ENCODE results near the gene ZMYM2. TPM values are rescaled to one million over a fixed set of nuclear protein-coding genes. Genes with fewer than 3 reads are reported as not detected.

ZMYM2 gene
- total RNA-seq, 6 donors from 2014 or later, result 36.8 to 101 (median 59.4) TPM

- no peaks in the 10 kb centered on the region for H3K4me1 ChIP-seq
- WGBS, 2 donors, result 29 to 37% methylated on average over 7 to 8 of the region's 8 CpGs
- H3K4me3 ChIP-seq, result no peak overlapping the region
- H3K27ac ChIP-seq, result no peak overlapping the region
- H3K27me3 ChIP-seq, result peaks cover 0 to 2% (median 0%) of the 10 kb centered on the region in 4 donors
- no peaks in the 10 kb centered on the region for H3K36me3 ChIP-seq
- no peak for DNase-seq
- ATAC-seq (ENCODE audit: low FRiP score in 2 of 2), result no peak
- H3K9me3 ChIP-seq, result no peaks in the 10 kb centered on the region
- TF ChIP-seq, protein P1, sequence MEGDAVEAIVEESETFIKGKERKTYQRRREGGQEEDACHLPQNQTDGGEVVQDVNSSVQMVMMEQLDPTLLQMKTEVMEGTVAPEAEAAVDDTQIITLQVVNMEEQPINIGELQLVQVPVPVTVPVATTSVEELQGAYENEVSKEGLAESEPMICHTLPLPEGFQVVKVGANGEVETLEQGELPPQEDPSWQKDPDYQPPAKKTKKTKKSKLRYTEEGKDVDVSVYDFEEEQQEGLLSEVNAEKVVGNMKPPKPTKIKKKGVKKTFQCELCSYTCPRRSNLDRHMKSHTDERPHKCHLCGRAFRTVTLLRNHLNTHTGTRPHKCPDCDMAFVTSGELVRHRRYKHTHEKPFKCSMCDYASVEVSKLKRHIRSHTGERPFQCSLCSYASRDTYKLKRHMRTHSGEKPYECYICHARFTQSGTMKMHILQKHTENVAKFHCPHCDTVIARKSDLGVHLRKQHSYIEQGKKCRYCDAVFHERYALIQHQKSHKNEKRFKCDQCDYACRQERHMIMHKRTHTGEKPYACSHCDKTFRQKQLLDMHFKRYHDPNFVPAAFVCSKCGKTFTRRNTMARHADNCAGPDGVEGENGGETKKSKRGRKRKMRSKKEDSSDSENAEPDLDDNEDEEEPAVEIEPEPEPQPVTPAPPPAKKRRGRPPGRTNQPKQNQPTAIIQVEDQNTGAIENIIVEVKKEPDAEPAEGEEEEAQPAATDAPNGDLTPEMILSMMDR (IDR thresholded peaks at IDR 0.05), result no peak
- TF ChIP-seq POLR2A (IDR thresholded peaks at IDR 0.05) (no peak), POLR2AphosphoS5 (IDR thresholded peaks at IDR 0.05) (no peak), EP300 (IDR thresholded peaks at IDR 0.05) (no peak)
Observed at GRCh38 chr13:20101467-20102316, 143.2 kb downstream of the ZMYM2 start.

DNA sequence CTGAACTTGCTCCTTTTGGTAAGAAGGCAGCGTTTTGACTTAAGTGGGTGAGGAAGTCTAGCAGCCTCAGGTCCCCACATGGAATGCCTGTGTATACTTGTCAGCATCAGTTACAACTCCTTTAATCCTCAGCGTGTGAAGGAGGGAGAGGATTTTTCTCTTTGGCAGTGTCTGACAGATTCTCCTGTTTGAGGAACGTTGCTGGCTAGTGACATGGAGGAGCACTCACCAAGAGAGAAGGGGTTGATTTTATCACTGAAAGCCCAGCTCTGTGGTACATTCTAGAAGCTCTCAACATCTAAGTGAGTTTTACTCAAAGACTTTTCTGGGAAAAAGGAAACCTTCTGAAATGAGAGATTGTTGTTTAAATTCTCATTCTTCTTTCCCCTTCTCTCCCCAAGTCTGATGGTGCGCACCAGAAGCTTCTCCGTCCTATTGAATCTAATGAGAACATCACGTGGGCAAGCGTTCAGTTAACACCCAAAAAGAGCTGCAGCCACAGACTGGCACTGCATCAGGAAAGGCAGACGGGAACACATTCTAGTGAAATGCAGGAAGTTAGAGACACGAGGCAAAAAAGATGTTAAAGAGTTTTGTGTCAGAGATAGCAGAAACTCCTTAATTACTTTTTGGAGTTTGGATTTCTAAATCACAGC, 144.1 kb downstream of the ZMYM2 start:
- 29 to 32% methylated on average over 9 of the region's 9 CpGs for WGBS, 2 donors

GRCh38 chr13:20105161-20105689, 146.7 kb downstream of the ZMYM2 start:
- no peaks in the 10 kb centered on the region for H3K27me3 ChIP-seq
- H3K4me1 ChIP-seq, result no peaks in the 10 kb centered on the region
- no peaks in the 10 kb centered on the region for H3K36me3 ChIP-seq
- TF ChIP-seq EP300 (IDR thresholded peaks at IDR 0.05) (no peak), POLR2AphosphoS5 (IDR thresholded peaks at IDR 0.05) (no peak), POLR2A (IDR thresholded peaks at IDR 0.05) (no peak)
- TF ChIP-seq, protein P1 (IDR thresholded peaks at IDR 0.05), result no peak
- no peaks in the 10 kb centered on the region for H3K9me3 ChIP-seq
- WGBS, 2 donors, result 80 to 83% methylated on average over 13 of the region's 13 CpGs
- no peak overlapping the region for H3K4me3 ChIP-seq
- DNase-seq (no peak), ATAC-seq (ENCODE audit: low FRiP score in 2 of 2) (no peak)
- H3K27ac ChIP-seq, result no peak overlapping the region

More for the DNA sequence above, 144.1 kb downstream of the ZMYM2 start:
- Histone ChIP-seq H3K27me3 (peaks cover 0 to 2% (median 0%) of the 10 kb centered on the region in 4 donors), H3K27ac (no peak overlapping the region), H3K4me1 (no peaks in the 10 kb centered on the region), H3K36me3 (no peaks in the 10 kb centered on the region), H3K9me3 (no peaks in the 10 kb centered on the region), H3K4me3 (no peak overlapping the region)
- no peak for ATAC-seq (ENCODE audit: low FRiP score in 2 of 2)
- TF ChIP-seq POLR2AphosphoS5 (IDR thresholded peaks at IDR 0.05) (no peak), EP300 (IDR thresholded peaks at IDR 0.05) (no peak), POLR2A (IDR thresholded peaks at IDR 0.05) (no peak)
- TF ChIP-seq, protein P1 (IDR thresholded peaks at IDR 0.05), result no peak
- no peak for DNase-seq

DNA sequence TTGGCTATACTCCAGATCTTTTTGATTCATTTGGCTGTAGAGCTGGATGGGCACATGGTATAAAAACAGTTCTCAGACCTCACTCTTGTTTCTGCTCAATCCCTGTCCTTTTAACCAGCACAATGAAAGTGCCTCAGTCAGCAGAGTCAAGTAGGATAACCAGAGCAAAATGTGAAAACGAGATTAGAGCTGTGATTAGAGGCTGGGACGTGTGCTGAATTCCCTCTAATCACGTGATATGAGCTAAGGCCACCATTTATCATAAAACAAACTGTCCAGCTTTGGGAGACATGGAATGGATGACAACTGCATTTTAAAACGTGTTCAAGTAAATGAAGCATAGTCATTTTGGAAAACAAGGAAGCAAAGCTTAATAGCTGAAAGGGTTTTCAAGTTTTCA, 148.2 kb downstream of the ZMYM2 start:
- no peaks in the 10 kb centered on the region for H3K27me3 ChIP-seq
- WGBS, 2 donors, result 28% methylated on average over 4 of the region's 4 CpGs
- H3K4me1 ChIP-seq, result no peaks in the 10 kb centered on the region
- no peaks in the 10 kb centered on the region for H3K36me3 ChIP-seq
- H3K4me3 ChIP-seq, result no peak overlapping the region
- no peak for ATAC-seq (ENCODE audit: low FRiP score in 2 of 2)
- no peak for DNase-seq
- TF ChIP-seq POLR2AphosphoS5 (IDR thresholded peaks at IDR 0.05), result no peak
- TF ChIP-seq EP300 (IDR thresholded peaks at IDR 0.05), result no peak
- TF ChIP-seq, protein P1 (IDR thresholded peaks at IDR 0.05), result no peak
- no peak for TF ChIP-seq POLR2A (IDR thresholded peaks at IDR 0.05)
- no peaks in the 10 kb centered on the region for H3K9me3 ChIP-seq
- no peak overlapping the region for H3K27ac ChIP-seq

Measured in upper lobe of left lung (tissue), 6 donors.